ENCODE measurements around the gene BPIFA1.

The BPIFA1 gene

GRCh38 chr20:33235696-33236095, at the start of gene BPIFA1:
Gene BPIFA1 (plus strand): TSS chr20:33235996. CDS start chr20:33237712, 1,716 bp downstream.
- TF ChIP-seq, protein P1, sequence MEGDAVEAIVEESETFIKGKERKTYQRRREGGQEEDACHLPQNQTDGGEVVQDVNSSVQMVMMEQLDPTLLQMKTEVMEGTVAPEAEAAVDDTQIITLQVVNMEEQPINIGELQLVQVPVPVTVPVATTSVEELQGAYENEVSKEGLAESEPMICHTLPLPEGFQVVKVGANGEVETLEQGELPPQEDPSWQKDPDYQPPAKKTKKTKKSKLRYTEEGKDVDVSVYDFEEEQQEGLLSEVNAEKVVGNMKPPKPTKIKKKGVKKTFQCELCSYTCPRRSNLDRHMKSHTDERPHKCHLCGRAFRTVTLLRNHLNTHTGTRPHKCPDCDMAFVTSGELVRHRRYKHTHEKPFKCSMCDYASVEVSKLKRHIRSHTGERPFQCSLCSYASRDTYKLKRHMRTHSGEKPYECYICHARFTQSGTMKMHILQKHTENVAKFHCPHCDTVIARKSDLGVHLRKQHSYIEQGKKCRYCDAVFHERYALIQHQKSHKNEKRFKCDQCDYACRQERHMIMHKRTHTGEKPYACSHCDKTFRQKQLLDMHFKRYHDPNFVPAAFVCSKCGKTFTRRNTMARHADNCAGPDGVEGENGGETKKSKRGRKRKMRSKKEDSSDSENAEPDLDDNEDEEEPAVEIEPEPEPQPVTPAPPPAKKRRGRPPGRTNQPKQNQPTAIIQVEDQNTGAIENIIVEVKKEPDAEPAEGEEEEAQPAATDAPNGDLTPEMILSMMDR (conservative IDR thresholded peaks at IDR 0.05) = no peak

DNA sequence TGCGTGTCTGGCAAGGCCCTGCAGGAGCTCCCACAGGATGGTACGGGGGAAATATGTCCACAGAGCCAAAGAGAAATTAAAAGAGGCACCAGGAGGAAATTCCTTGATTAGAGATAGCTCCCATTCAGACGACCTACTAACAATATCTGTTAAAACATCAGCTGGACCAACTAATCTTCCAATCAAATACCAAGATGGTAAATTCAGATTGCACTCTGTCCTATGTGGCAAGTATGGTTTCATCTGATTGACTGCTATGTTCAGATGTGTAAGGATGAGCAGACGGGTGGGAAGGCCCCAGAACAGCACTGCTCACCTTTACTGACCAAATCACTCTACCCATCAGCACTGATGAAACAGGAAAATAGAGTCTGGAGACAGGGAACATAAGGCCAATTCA, 48.3 kb upstream of the BPIFA1 start:
- H3K27ac ChIP-seq = peak overlapping the region; percentile 95; the same call in 1 of the 2 replicates
- TF ChIP-seq, protein P1 (conservative IDR thresholded peaks at IDR 0.05) = no peak

More at GRCh38 chr20:33235696-33236095, at the start of gene BPIFA1:
- H3K27ac ChIP-seq = no peak within 1 kb of the TSS

GRCh38 chr20:33188421-33188820, 47.4 kb upstream of the BPIFA1 start:
- TF ChIP-seq, protein P1 (conservative IDR thresholded peaks at IDR 0.05) = no peak
- H3K27ac ChIP-seq = peak overlapping the region; percentile 95; the same call in 1 of the 2 replicates

DNA sequence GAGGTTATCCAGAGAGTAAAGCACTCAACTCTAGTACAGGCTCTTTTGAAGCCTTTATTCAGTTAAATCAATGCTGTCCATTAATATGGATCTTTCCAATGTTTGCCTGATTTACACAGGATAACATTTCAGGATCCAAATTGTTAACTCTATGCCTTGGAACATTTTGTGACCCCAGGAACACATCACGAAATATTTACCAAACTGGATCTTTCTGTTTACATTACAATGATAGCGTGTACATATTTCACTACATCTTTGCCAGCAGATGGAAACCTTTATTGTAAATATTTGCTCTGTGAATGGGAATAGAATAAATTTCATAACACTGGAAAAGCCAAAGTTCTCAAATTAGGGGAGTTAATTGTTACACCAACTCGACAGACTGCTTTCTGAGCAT, 44.3 kb upstream of the BPIFA1 start:
- TF ChIP-seq, protein P1 (conservative IDR thresholded peaks at IDR 0.05) = no peak

GRCh38 chr20:33191955-33192354, 43.8 kb upstream of the BPIFA1 start:
- peak overlapping the region; percentile 95 for H3K27ac ChIP-seq
- TF ChIP-seq, protein P1 (conservative IDR thresholded peaks at IDR 0.05) = no peak

More for the DNA sequence above, 44.3 kb upstream of the BPIFA1 start:
- peak overlapping the region; percentile 95 for H3K27ac ChIP-seq

DNA sequence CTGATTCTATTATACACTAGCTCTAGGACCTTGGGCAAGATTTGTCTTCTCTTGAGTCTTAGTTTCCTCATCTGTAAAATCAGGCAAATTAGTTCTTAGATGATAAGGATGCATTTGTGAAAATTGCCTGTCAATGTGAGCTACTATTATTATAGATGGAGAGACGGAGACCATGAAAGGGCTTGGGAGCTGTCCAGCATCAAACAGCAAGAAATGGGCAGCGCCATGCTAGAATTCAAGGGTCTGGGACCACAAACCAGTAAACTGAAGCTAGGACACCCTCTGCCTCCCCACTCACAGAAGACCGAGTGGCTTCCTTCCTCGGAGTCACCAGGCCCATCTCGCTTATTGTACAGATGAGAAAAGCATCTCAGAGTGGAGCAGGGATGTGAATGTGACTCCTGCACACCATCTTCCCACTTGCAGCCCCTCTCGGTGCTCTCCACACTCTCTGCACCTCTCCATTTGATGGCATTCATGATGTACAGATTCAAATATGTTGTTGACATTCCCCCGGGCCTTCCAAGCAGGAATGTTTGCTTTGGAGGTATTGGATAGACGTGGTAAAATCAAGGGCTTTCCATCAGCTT, 42.8 kb upstream of the BPIFA1 start:
- H3K27ac ChIP-seq = peak overlapping the region; percentile 95
- TF ChIP-seq, protein P1 (conservative IDR thresholded peaks at IDR 0.05) = no peak

GRCh38 chr20:33199026-33199425, 36.8 kb upstream of the BPIFA1 start:
- H3K27ac ChIP-seq = no peak overlapping the region
- TF ChIP-seq, protein P1 (conservative IDR thresholded peaks at IDR 0.05) = no peak

Measured in VCaP (cell line).